HCT116 (cell line): ENCODE measurements around the gene MSANTD3. TPM values are rescaled to one million over a fixed set of nuclear protein-coding genes. Genes with fewer than 3 reads are reported as not detected.

ENCODE experiments used
- ATAC-seq: fragments of 200-7000 bp; cut with Tn5 transposase; 2 replicates; pipeline ENCODE4 v1.9.1; 2020; ENCODE audit warnings: mild to moderate bottlenecking, moderate library complexity
- BruUV-seq: library from RNA; stranded (reverse); fragments of 400-500 nt; replicated peaks from 2 replicates; lab custom pipeline; 2021; lab: Mats Ljungman, UMichigan
- CTCF ChIA-PET: fragments of 300-600 bp; sonication (Branson Sonifier 250); formaldehyde crosslinking; loops from one replicate; lab custom pipeline; 2021; ENCODE audit warnings: antibody characterized with exemption; lab: Charles Lee
- POLR2A ChIA-PET: fragments of 300-600, 350-600 bp; sonication (Branson Sonifier 250); formaldehyde crosslinking; loops from one replicate; lab custom pipeline; 2021; ENCODE audit warnings: antibody characterized with exemption; lab: Charles Lee
- RAD21 ChIA-PET, 2 experiments: fragments of 300-600 bp; sonication (Branson Sonifier 250); formaldehyde crosslinking; loops; one replicate each; lab custom pipeline; 2023; ENCODE audit warnings: low total read pairs in 2 of 2; ENCODE audit not compliant: uncharacterized antibody in 2 of 2, unreplicated experiment in 2 of 2, low non-redundant PET in 1 of 2; lab: Charles Lee
- DNase-seq: peaks from one replicate; pipeline ENCODE4 v3.0.0-alpha.2; 2010; ENCODE audit warnings: low read depth, low spot score
- H2AFZ ChIP-seq: fragments of 200-600 bp; shearing (Covaris generic), sonication (generic); 2 replicates; pipeline ENCODE4 v1.6.1; 2017; ENCODE audit warnings: low read depth, mixed run types, mixed read lengths, antibody characterized with exemption, low read length; ENCODE audit not compliant: poor library complexity, severe bottlenecking
- H3K27ac ChIP-seq: 2 replicates; pipeline ENCODE4 v1.5.1; 2012; ENCODE audit warnings: low read depth, low read length
- H3K27me3 ChIP-seq: fragments of 200-600 bp; sonication (generic); 2 replicates; pipeline ENCODE4 v1.6.1; 2016; ENCODE audit warnings: mixed run types, low read length, mixed read lengths; ENCODE audit not compliant: insufficient read depth
- H3K36me3 ChIP-seq, 2 experiments: fragments of 200-500 bp in 1 of 2; fragments of 200-600 bp in 1 of 2; sonication (Bioruptor generic) in 1 of 2; sonication (generic) in 1 of 2; 2 replicates each; pipeline versions ENCODE4 v1.5.1 to v1.6.1; 2014 to 2016; ENCODE audit warnings: low read length in 2 of 2, inconsistent platforms in 1 of 2, mixed read lengths in 1 of 2, mixed run types in 1 of 2; ENCODE audit not compliant: insufficient read depth in 2 of 2, control insufficient read depth in 1 of 2
- H3K4me1 ChIP-seq, 2 experiments: fragments of 200-600 bp in 1 of 2; sonication (generic) in 1 of 2; 2 replicates each; pipeline versions ENCODE4 v1.5.1 to v1.6.1; 2012 to 2017; ENCODE audit warnings: low read length in 2 of 2, inconsistent platforms in 1 of 2, mild to moderate bottlenecking in 1 of 2, mixed read lengths in 1 of 2, mixed run types in 1 of 2, moderate library complexity in 1 of 2; ENCODE audit not compliant: insufficient read depth in 2 of 2, control insufficient read depth in 1 of 2
- H3K4me2 ChIP-seq: fragments of 200-600 bp; sonication (generic); 2 replicates; pipeline ENCODE4 v1.6.1; 2017; ENCODE audit warnings: mixed run types, low read length, mixed read lengths
- H3K4me3 ChIP-seq, 2 experiments: fragments of 200-600 bp in 1 of 2; sonication (generic) in 1 of 2; replicated peaks in 1 of 2; 2 replicates each; pipeline ENCODE4 v1.5.1; 2011 to 2016; ENCODE audit warnings: low read length in 2 of 2, control low read depth in 1 of 2, low read depth in 1 of 2, mild to moderate bottlenecking in 1 of 2, mixed read lengths in 1 of 2, mixed run types in 1 of 2
- H3K79me2 ChIP-seq: fragments of 200-600 bp; sonication (generic); 2 replicates; pipeline ENCODE4 v1.6.1; 2017; ENCODE audit warnings: mild to moderate bottlenecking, mixed run types, low read length, moderate library complexity, mixed read lengths; ENCODE audit not compliant: insufficient read depth
- H3K9ac ChIP-seq: fragments of 200-600 bp; sonication (generic); 2 replicates; pipeline ENCODE4 v1.6.1; 2016; ENCODE audit warnings: low read length, mixed read lengths
- H3K9me2 ChIP-seq: fragments of 200-600 bp; sonication (generic), shearing (Covaris generic); 2 replicates; pipeline ENCODE4 v1.6.1; 2017; ENCODE audit warnings: mixed run types, mild to moderate bottlenecking, moderate library complexity; ENCODE audit not compliant: insufficient read depth
- H3K9me3 ChIP-seq, 2 experiments: fragments of 200-500 bp in 1 of 2; fragments of 200-600 bp in 1 of 2; sonication (Bioruptor generic) in 1 of 2; sonication (generic) in 1 of 2; 2 replicates each; pipeline ENCODE4 v1.6.1; 2014 to 2017; ENCODE audit warnings: low read length in 2 of 2, mixed read lengths in 2 of 2, inconsistent platforms in 1 of 2, low read depth in 1 of 2, mild to moderate bottlenecking in 1 of 2, mixed run types in 1 of 2, moderate library complexity in 1 of 2; ENCODE audit not compliant: control insufficient read depth in 1 of 2, insufficient read depth in 1 of 2
- H4K20me1 ChIP-seq: fragments of 200-600 bp; sonication (generic), shearing (Covaris generic); 2 replicates; pipeline ENCODE4 v1.6.1; 2017; ENCODE audit warnings: mixed run types, mild to moderate bottlenecking, moderate library complexity; ENCODE audit not compliant: insufficient read depth
- CBX3 ChIP-seq: IDR thresholded peaks from 2 replicates; pipeline ENCODE4 v1.6.1; 2012; ENCODE audit warnings: low read depth
- CEBPB ChIP-seq: IDR thresholded peaks from 2 replicates; pipeline ENCODE4 v1.6.1; 2012; ENCODE audit warnings: low read depth
- EGR1 ChIP-seq: IDR thresholded peaks from 2 replicates; pipeline ENCODE4 v1.6.1; 2012; ENCODE audit warnings: low read depth
- ELF1 ChIP-seq: IDR thresholded peaks from 2 replicates; pipeline ENCODE4 v1.6.1; 2012; ENCODE audit warnings: low read depth, borderline replicate concordance
- JUND ChIP-seq: IDR thresholded peaks from 2 replicates; pipeline ENCODE4 v1.6.1; 2012
- RAD21 ChIP-seq: IDR thresholded peaks from 2 replicates; pipeline ENCODE4 v1.6.1; 2012; ENCODE audit warnings: low read depth, mild to moderate bottlenecking
- SP1 ChIP-seq: IDR thresholded peaks from 2 replicates; pipeline ENCODE4 v1.6.1; 2012; ENCODE audit warnings: low read depth
- ZFX ChIP-seq: fragments of 450-650 bp; IDR thresholded peaks from 2 replicates; pipeline ENCODE4 v1.6.1; 2017
- intact Hi-C: fragments of 100-400 bp; cut with micrococcal nuclease; formaldehyde crosslinking; loops from 2 replicates; pipeline ENCODE4 v1.10.0; 2022
- total RNA-seq: library from RNA; stranded (reverse); gene quantifications from one replicate; pipeline ENCODE4 v1.2.1, GENCODE V29; 2021; ENCODE audit not compliant: unreplicated experiment
- TF ChIP-seq, protein P1 (sequence below): IDR thresholded peaks from 2 replicates; pipeline ENCODE4 v1.6.1; 2012; ENCODE audit warnings: low read depth
- TF ChIP-seq, protein P2 (sequence below), 3 experiments: fragments of 200-600 bp in 1 of 3; sonication (generic) in 1 of 3; IDR thresholded peaks in 2 of 3; conservative IDR thresholded peaks in 1 of 3; 2 replicates each; pipeline ENCODE4 v1.5.1; 2012 to 2017; ENCODE audit warnings: low read depth in 2 of 3, low read length in 2 of 3, antibody characterized with exemption in 1 of 3, borderline replicate concordance in 1 of 3, control low read depth in 1 of 3, mild to moderate bottlenecking in 1 of 3, mixed read lengths in 1 of 3, mixed run types in 1 of 3, moderate library complexity in 1 of 3; ENCODE audit not compliant: insufficient read depth in 1 of 3

Gene MSANTD3
- total RNA-seq, 1 experiment from 2014 or later, result 31.3 TPM

GRCh38 chr9:100409176-100409556, 17.8 kb upstream of the MSANTD3 start:
- Histone ChIP-seq H3K4me2 (no peak overlapping the region), H3K4me1 (no peaks in the 10 kb centered on the region), H3K9me2 (no peaks in the 10 kb centered on the region), H3K79me2 (no peaks in the 10 kb centered on the region), H3K36me3 (no peaks in the 10 kb centered on the region), H3K27ac (no peak overlapping the region), H3K4me3 (no peak overlapping the region), H2AFZ (no peak overlapping the region), H3K9ac (no peak overlapping the region), H4K20me1 (no peaks in the 10 kb centered on the region), H3K27me3 (no peaks in the 10 kb centered on the region), H3K9me3 (no peaks in the 10 kb centered on the region)
- POLR2A ChIA-PET, result no interaction called here
- TF ChIP-seq EGR1 (no peak), SP1 (no peak), RAD21 (no peak), JUND (no peak), CEBPB (no peak), ZFX (no peak), CBX3 (no peak), ELF1 (no peak)
- TF ChIP-seq, protein P1, sequence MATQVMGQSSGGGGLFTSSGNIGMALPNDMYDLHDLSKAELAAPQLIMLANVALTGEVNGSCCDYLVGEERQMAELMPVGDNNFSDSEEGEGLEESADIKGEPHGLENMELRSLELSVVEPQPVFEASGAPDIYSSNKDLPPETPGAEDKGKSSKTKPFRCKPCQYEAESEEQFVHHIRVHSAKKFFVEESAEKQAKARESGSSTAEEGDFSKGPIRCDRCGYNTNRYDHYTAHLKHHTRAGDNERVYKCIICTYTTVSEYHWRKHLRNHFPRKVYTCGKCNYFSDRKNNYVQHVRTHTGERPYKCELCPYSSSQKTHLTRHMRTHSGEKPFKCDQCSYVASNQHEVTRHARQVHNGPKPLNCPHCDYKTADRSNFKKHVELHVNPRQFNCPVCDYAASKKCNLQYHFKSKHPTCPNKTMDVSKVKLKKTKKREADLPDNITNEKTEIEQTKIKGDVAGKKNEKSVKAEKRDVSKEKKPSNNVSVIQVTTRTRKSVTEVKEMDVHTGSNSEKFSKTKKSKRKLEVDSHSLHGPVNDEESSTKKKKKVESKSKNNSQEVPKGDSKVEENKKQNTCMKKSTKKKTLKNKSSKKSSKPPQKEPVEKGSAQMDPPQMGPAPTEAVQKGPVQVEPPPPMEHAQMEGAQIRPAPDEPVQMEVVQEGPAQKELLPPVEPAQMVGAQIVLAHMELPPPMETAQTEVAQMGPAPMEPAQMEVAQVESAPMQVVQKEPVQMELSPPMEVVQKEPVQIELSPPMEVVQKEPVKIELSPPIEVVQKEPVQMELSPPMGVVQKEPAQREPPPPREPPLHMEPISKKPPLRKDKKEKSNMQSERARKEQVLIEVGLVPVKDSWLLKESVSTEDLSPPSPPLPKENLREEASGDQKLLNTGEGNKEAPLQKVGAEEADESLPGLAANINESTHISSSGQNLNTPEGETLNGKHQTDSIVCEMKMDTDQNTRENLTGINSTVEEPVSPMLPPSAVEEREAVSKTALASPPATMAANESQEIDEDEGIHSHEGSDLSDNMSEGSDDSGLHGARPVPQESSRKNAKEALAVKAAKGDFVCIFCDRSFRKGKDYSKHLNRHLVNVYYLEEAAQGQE, result no peak
- TF ChIP-seq, protein P2, sequence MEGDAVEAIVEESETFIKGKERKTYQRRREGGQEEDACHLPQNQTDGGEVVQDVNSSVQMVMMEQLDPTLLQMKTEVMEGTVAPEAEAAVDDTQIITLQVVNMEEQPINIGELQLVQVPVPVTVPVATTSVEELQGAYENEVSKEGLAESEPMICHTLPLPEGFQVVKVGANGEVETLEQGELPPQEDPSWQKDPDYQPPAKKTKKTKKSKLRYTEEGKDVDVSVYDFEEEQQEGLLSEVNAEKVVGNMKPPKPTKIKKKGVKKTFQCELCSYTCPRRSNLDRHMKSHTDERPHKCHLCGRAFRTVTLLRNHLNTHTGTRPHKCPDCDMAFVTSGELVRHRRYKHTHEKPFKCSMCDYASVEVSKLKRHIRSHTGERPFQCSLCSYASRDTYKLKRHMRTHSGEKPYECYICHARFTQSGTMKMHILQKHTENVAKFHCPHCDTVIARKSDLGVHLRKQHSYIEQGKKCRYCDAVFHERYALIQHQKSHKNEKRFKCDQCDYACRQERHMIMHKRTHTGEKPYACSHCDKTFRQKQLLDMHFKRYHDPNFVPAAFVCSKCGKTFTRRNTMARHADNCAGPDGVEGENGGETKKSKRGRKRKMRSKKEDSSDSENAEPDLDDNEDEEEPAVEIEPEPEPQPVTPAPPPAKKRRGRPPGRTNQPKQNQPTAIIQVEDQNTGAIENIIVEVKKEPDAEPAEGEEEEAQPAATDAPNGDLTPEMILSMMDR (IDR thresholded peaks at IDR 0.05 in 2 of 3, conservative IDR thresholded peaks at IDR 0.05 in 1 of 3; ENCODE audit: borderline replicate concordance in 1 of 3, insufficient read depth in 1 of 3, low read depth in 2 of 3, low read length in 2 of 3), result no peak
- no TSS peak for BruUV-seq
- ATAC-seq (no peak), DNase-seq (no peak)
- RAD21 ChIA-PET, result no interaction called here
- intact Hi-C loops, result no loop called here
- CTCF ChIA-PET, result no interaction called here
